Body of pancreas (tissue), 4 donors: ENCODE data around the gene CSTPP1.

Experiments
- POLR2A ChIP-seq, 3 donors: fragments of 450-650 bp; IDR thresholded peaks; one replicate each; pipeline ENCODE4 v1.6.1; 2016; ENCODE audit warnings: antibody characterized with exemption in 3 of 3, mild to moderate bottlenecking in 2 of 3
- TF ChIP-seq, protein P1 (sequence below), 7 experiments: fragments of 450-650 bp in 4 of 7; fragments of 200-600 bp in 3 of 7; sonication (generic) in 3 of 7; IDR thresholded peaks; one replicate each; pipeline ENCODE4 v1.5.1; 2016 to 2019; ENCODE audit warnings: antibody characterized with exemption in 7 of 7

DNA sequence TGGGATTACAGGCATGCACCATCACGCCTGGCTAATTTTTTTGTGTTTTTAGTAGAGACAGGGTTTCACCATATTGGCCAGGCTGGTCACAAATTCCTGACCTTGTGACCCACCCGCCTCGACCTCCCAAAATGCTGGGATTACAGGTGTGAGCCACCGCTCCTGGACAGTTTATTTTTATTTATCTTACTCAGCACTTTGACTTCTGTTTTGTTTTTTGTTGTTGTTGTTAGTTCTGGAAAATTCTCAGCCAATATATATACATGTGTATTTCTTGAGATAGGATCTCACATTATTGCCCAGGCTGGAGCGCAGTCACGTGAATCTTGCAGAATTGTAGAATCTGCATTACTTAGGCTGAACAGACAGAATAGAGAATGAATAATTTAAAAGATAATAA lies 107.6 kb downstream of the CSTPP1 start:
- TF ChIP-seq, protein P1, sequence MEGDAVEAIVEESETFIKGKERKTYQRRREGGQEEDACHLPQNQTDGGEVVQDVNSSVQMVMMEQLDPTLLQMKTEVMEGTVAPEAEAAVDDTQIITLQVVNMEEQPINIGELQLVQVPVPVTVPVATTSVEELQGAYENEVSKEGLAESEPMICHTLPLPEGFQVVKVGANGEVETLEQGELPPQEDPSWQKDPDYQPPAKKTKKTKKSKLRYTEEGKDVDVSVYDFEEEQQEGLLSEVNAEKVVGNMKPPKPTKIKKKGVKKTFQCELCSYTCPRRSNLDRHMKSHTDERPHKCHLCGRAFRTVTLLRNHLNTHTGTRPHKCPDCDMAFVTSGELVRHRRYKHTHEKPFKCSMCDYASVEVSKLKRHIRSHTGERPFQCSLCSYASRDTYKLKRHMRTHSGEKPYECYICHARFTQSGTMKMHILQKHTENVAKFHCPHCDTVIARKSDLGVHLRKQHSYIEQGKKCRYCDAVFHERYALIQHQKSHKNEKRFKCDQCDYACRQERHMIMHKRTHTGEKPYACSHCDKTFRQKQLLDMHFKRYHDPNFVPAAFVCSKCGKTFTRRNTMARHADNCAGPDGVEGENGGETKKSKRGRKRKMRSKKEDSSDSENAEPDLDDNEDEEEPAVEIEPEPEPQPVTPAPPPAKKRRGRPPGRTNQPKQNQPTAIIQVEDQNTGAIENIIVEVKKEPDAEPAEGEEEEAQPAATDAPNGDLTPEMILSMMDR (IDR thresholded peaks at IDR 0.05), result no peak
- no peak for TF ChIP-seq POLR2A (IDR thresholded peaks at IDR 0.05)
